Astrocyte (in vitro differentiated cells and primary cell): ENCODE measurements around the gene ATG16L1. TPM values are rescaled to one million over a fixed set of nuclear protein-coding genes. Genes with fewer than 3 reads are reported as not detected.

Experiments used
- DNase-seq: peaks from one replicate; pipeline ENCODE4 v3.0.0-alpha.2; 2010; ENCODE audit warnings: low read depth
- FAIRE-seq: peaks from 2 replicates; lab custom pipeline; 2011; peaks lifted over from hg19 to GRCh38; lab: Jason Lieb, UNC
- H2AFZ ChIP-seq: 2 replicates; pipeline ENCODE4 v1.6.0; 2012; ENCODE audit warnings: low read depth, low read length, inconsistent platforms
- H3K27ac ChIP-seq: 2 replicates; pipeline ENCODE4 v1.5.1; 2011; ENCODE audit warnings: low read depth, low read length, inconsistent platforms
- H3K27me3 ChIP-seq: 2 replicates; pipeline ENCODE4 v1.6.0; 2011; ENCODE audit warnings: low read length, inconsistent platforms; ENCODE audit not compliant: insufficient read depth
- H3K36me3 ChIP-seq: 2 replicates; pipeline ENCODE4 v1.5.1; 2011; ENCODE audit warnings: low read length, inconsistent platforms; ENCODE audit not compliant: insufficient read depth
- H3K4me1 ChIP-seq: 2 replicates; pipeline ENCODE4 v1.5.1; 2011; ENCODE audit warnings: low read length, inconsistent platforms; ENCODE audit not compliant: insufficient read depth
- H3K4me2 ChIP-seq: 2 replicates; pipeline ENCODE4 v1.6.0; 2012; ENCODE audit warnings: low read length, inconsistent platforms
- H3K4me3 ChIP-seq: 2 replicates; pipeline ENCODE4 v1.5.1; 2011; ENCODE audit warnings: low read depth, mild to moderate bottlenecking, low read length, inconsistent platforms; ENCODE audit not compliant: insufficient read depth
- H3K79me2 ChIP-seq: 2 replicates; pipeline ENCODE4 v1.6.0; 2012; ENCODE audit warnings: mild to moderate bottlenecking, low read length, inconsistent platforms; ENCODE audit not compliant: insufficient read depth
- H3K9ac ChIP-seq: 2 replicates; pipeline ENCODE4 v1.6.0; 2012; ENCODE audit warnings: mild to moderate bottlenecking, low read length, inconsistent platforms
- H3K9me3 ChIP-seq: 2 replicates; pipeline ENCODE4 v1.5.1; 2012; ENCODE audit warnings: low read depth, mild to moderate bottlenecking, low read length, inconsistent platforms; ENCODE audit not compliant: insufficient read depth
- H4K20me1 ChIP-seq: 2 replicates; pipeline ENCODE4 v1.6.0; 2012; ENCODE audit warnings: low read length, inconsistent platforms; ENCODE audit not compliant: insufficient read depth
- H3K27ac Mint-ChIP-seq: one replicate; pipeline ENCODE4 v1.8.0; 2021; ENCODE audit warnings: mild to moderate bottlenecking, mixed read lengths; ENCODE audit not compliant: unreplicated experiment
- H3K27me3 Mint-ChIP-seq: one replicate; pipeline ENCODE4 v1.8.0; 2021; ENCODE audit warnings: low read depth, mixed read lengths; ENCODE audit not compliant: unreplicated experiment
- H3K36me3 Mint-ChIP-seq: one replicate; pipeline ENCODE4 v1.8.0; 2021; ENCODE audit warnings: low read depth, mixed read lengths; ENCODE audit not compliant: unreplicated experiment
- H3K4me1 Mint-ChIP-seq: one replicate; pipeline ENCODE4 v1.8.0; 2021; ENCODE audit warnings: low read depth, mixed read lengths; ENCODE audit not compliant: unreplicated experiment
- H3K4me3 Mint-ChIP-seq: one replicate; pipeline ENCODE4 v1.8.0; 2021; ENCODE audit warnings: mild to moderate bottlenecking, moderate library complexity, mixed read lengths; ENCODE audit not compliant: unreplicated experiment
- H3K9me3 Mint-ChIP-seq: one replicate; pipeline ENCODE4 v1.8.0; 2021; ENCODE audit warnings: mild to moderate bottlenecking, mixed read lengths; ENCODE audit not compliant: unreplicated experiment
- CTCF ChIP-seq: IDR thresholded peaks from 2 replicates; pipeline ENCODE4 v1.5.1; 2011; ENCODE audit warnings: low read depth, mild to moderate bottlenecking, inconsistent platforms, low read length, moderate library complexity; ENCODE audit not compliant: insufficient read depth
- EZH2 ChIP-seq: IDR thresholded peaks from 2 replicates; pipeline ENCODE4 v1.6.1; 2012; ENCODE audit warnings: mild to moderate bottlenecking, low read length, inconsistent platforms; ENCODE audit not compliant: insufficient read depth
- total RNA-seq: library from RNA; stranded (reverse); gene quantifications from 2 replicates; pipeline ENCODE4 v1.2.1, GENCODE V29; 2021

ATG16L1 gene
- total RNA-seq, 1 donor from 2014 or later, result 31.6 TPM

- Histone ChIP-seq H3K4me1 (peaks cover 10% of the 10 kb centered on the region), H2AFZ (no peak overlapping the region), H3K27me3 (no peaks in the 10 kb centered on the region), H3K4me2 (no peak overlapping the region), H3K27ac (no peak overlapping the region), H3K9ac (no peak overlapping the region), H3K4me3 (no peak overlapping the region), H3K36me3 (peaks cover 68% of the 10 kb centered on the region), H3K79me2 (no peaks in the 10 kb centered on the region), H3K9me3 (no peaks in the 10 kb centered on the region), H4K20me1 (peaks cover 7% of the 10 kb centered on the region)
- Mint-ChIP-seq H3K27ac (no peak overlapping the region), H3K36me3 (peaks cover 17% of the 10 kb centered on the region), H3K4me3 (no peak overlapping the region), H3K9me3 (no peaks in the 10 kb centered on the region), H3K4me1 (peaks cover 20% of the 10 kb centered on the region), H3K27me3 (no peaks in the 10 kb centered on the region)
- FAIRE-seq (no peak), DNase-seq (no peak)
- TF ChIP-seq CTCF (no peak), EZH2 (no peak)
These were observed 30.1 kb downstream of the ATG16L1 start for GRCh38 chr2:233281553-233281952.

- no peaks in the 10 kb centered on the region for H3K27me3 Mint-ChIP-seq
- H3K27ac ChIP-seq, result no peak overlapping the region
- TF ChIP-seq EZH2 (no peak), CTCF (no peak)
- DNase-seq (no peak), FAIRE-seq (no peak)
- peaks cover 7% of the 10 kb centered on the region for H4K20me1 ChIP-seq
- H3K36me3 ChIP-seq, result peaks cover 66% of the 10 kb centered on the region
- no peak overlapping the region for H3K27ac Mint-ChIP-seq
- no peak overlapping the region for H3K4me3 Mint-ChIP-seq
- no peak overlapping the region for H3K4me2 ChIP-seq
- H3K79me2 ChIP-seq, result no peaks in the 10 kb centered on the region
- H3K9me3 ChIP-seq, result no peaks in the 10 kb centered on the region
- no peaks in the 10 kb centered on the region for H3K27me3 ChIP-seq
- H3K9me3 Mint-ChIP-seq, result no peaks in the 10 kb centered on the region
- H3K4me3 ChIP-seq, result no peak overlapping the region
- peaks cover 17% of the 10 kb centered on the region for H3K36me3 Mint-ChIP-seq
- H3K4me1 Mint-ChIP-seq, result peaks cover 20% of the 10 kb centered on the region
- H3K9ac ChIP-seq, result no peak overlapping the region
- peaks cover 10% of the 10 kb centered on the region for H3K4me1 ChIP-seq
- no peak overlapping the region for H2AFZ ChIP-seq
These were observed 30.6 kb downstream of the ATG16L1 start for GRCh38 chr2:233281992-233282603.

- H3K4me1 Mint-ChIP-seq, result peaks cover 13% of the 10 kb centered on the region
- no peak for FAIRE-seq
- H3K36me3 Mint-ChIP-seq, result peaks cover 28% of the 10 kb centered on the region
These were observed 34.4 kb downstream of the ATG16L1 start for GRCh38 chr2:233285921-233286320.

More at GRCh38 chr2:233285921-233286320, 34.4 kb downstream of the ATG16L1 start:
- no peaks in the 10 kb centered on the region for H3K9me3 ChIP-seq
- H3K27ac ChIP-seq, result peak overlapping the region; percentile 4
- DNase-seq, result peak; percentile 56
- H3K4me3 ChIP-seq, result no peak overlapping the region
- Mint-ChIP-seq H3K4me3 (no peak overlapping the region), H3K9me3 (no peaks in the 10 kb centered on the region), H3K27me3 (no peaks in the 10 kb centered on the region), H3K27ac (peak overlapping the region; percentile 48)
- H4K20me1 ChIP-seq, result peaks cover 24% of the 10 kb centered on the region
- TF ChIP-seq CTCF (no peak), EZH2 (no peak)
- peaks cover 44% of the 10 kb centered on the region for H3K36me3 ChIP-seq
- no peak overlapping the region for H2AFZ ChIP-seq
- peaks cover 10% of the 10 kb centered on the region for H3K4me1 ChIP-seq
- peaks cover 7% of the 10 kb centered on the region for H3K79me2 ChIP-seq
- H3K4me2 ChIP-seq, result peak overlapping the region; percentile 16
- H3K9ac ChIP-seq, result no peak overlapping the region
- H3K27me3 ChIP-seq, result no peaks in the 10 kb centered on the region
